ENCODE results near the gene ARMS2. TPM values are rescaled to one million over a fixed set of nuclear protein-coding genes. Genes with fewer than 3 reads are reported as not detected.

ARMS2 gene
- total RNA-seq, 1 donor from 2014 or later, result not detected

DNA sequence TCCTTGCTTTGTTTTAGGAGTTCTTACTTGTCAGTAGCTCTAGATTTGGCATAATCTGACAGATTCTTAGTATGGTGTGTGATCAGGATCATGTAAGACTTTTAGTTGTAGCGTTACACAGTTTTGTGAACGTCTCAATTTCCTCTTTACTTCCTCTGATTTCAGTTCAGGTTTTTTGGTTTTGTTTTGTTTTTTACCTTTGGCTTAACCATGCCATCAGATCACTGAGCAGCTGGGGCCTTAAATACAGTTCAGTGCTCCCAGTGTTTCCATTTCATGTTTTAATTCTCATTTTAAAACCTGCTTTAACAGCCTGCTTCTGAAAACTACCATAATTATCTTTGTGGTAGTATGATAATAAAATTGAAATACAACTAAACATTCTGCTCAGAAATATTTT is 27.2 kb upstream of the ARMS2 start:
- Mint-ChIP-seq H3K27ac (no peak overlapping the region), H3K4me1 (ENCODE audit: low read depth) (peaks cover 4% of the 10 kb centered on the region)

DNA sequence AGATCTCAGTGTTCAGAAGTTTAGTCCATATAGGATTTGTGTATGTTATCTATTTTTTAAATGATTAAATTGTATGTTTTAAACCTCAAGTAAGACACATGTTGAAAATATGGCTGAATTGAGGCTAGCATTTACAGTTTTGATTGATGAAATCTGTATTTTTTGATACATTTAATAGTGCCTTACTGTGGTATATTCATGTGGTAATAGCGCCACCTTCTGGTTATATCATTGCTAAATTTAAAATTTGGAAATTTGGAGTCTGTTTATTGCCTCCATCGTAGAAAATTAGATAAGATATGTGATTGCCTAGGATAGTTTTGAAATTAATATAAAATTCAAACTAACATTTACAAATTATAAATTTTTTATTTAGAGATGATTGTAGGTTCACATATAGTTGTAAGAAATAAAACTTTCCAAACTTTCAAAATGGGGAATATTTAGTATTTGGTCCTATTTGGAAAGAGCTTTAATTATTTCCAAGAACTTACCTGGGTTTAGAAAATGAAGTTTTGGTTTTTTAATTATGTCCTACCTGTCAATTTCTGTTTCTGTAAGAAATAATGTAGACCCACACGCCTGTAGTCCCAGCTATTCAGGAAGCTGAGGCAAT is 19.1 kb upstream of the ARMS2 start:
- intact Hi-C loops (cut with micrococcal nuclease), result loop anchor here (1.0 to 5.0 kb wide), 5 partner anchors 61 to 267 kb away; partner anchors contain the start of gene PLEKHA1
- Mint-ChIP-seq H3K27ac (no peak overlapping the region), H3K9me3 (no peaks in the 10 kb centered on the region), H3K4me3 (no peak overlapping the region), H3K27me3 (ENCODE audit: insufficient read depth) (no peaks in the 10 kb centered on the region), H3K4me1 (ENCODE audit: low read depth) (no peaks in the 10 kb centered on the region), H3K36me3 (ENCODE audit: low read depth) (no peaks in the 10 kb centered on the region)
- no peak for DNase-seq (ENCODE audit: low spot score)

More for the DNA sequence above, 27.2 kb upstream of the ARMS2 start:
- intact Hi-C loops (cut with micrococcal nuclease), result no loop called here
- Mint-ChIP-seq H3K27me3 (ENCODE audit: insufficient read depth) (no peaks in the 10 kb centered on the region), H3K9me3 (no peaks in the 10 kb centered on the region), H3K4me3 (no peak overlapping the region), H3K36me3 (ENCODE audit: low read depth) (no peaks in the 10 kb centered on the region)
- DNase-seq (ENCODE audit: low spot score), result no peak

DNA sequence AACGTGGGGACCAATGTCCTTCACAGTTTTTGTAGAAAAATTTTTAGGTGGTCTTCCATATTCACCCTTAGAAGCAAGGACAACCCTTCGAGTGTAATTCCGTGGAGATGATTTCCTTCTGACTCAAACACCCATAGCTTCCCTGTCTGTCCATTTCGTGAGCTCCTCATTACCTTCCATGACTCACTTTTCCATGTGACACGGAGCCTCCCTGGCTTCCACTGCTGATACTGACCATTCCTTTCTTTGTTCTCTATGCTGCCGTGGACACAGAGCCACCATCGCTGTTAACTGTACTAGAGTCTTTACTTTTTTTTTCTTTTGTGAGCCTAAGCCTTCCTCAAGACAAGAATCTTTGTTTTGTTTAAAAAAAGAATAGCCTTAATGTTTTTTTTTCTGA is 12.5 kb upstream of the ARMS2 start:
- H3K9me3 Mint-ChIP-seq, result no peaks in the 10 kb centered on the region
- DNase-seq (ENCODE audit: low spot score), result no peak
- peaks cover 6% of the 10 kb centered on the region for H3K27me3 Mint-ChIP-seq (ENCODE audit: insufficient read depth)
- H3K27ac Mint-ChIP-seq, result no peak overlapping the region
- intact Hi-C loops (cut with micrococcal nuclease), result no loop called here
- no peaks in the 10 kb centered on the region for H3K36me3 Mint-ChIP-seq (ENCODE audit: low read depth)
- no peaks in the 10 kb centered on the region for H3K4me1 Mint-ChIP-seq (ENCODE audit: low read depth)
- no peak overlapping the region for H3K4me3 Mint-ChIP-seq

DNA sequence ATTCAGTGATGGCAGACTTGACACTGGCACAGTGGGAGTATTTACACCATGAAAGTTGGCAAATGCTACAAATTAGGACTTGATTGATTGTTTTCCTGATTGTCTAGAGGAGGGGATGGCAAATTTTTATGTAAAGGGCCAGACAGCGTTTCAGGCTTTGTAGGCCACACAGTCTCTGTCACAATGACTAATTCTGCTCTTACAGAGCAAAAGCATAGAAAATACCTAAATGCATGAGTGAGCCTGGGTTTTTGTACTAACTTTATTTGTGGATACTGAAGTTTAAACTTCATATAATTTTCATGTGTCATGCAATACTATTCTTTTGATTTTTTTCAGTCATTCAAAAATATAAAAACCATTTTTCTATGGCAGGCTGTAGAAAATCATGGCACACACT is 9.0 kb upstream of the ARMS2 start:
- DNase-seq (ENCODE audit: low spot score), result no peak
- Mint-ChIP-seq H3K4me3 (no peak overlapping the region), H3K4me1 (ENCODE audit: low read depth) (no peaks in the 10 kb centered on the region), H3K27me3 (ENCODE audit: insufficient read depth) (peaks cover 9% of the 10 kb centered on the region), H3K27ac (no peak overlapping the region), H3K9me3 (no peaks in the 10 kb centered on the region), H3K36me3 (ENCODE audit: low read depth) (no peaks in the 10 kb centered on the region)
- intact Hi-C loops (cut with micrococcal nuclease), result no loop called here

- no peaks in the 10 kb centered on the region for H3K4me1 Mint-ChIP-seq (ENCODE audit: low read depth)
- H3K36me3 Mint-ChIP-seq (ENCODE audit: low read depth), result no peaks in the 10 kb centered on the region
- no peak for DNase-seq (ENCODE audit: low spot score)
- no peak overlapping the region for H3K27ac Mint-ChIP-seq
- intact Hi-C loops (cut with micrococcal nuclease), result no loop called here
- no peak overlapping the region for H3K4me3 Mint-ChIP-seq
- peaks cover 9% of the 10 kb centered on the region for H3K27me3 Mint-ChIP-seq (ENCODE audit: insufficient read depth)
- no peaks in the 10 kb centered on the region for H3K9me3 Mint-ChIP-seq
Measured at GRCh38 chr10:122445904-122446303, 8.5 kb upstream of the ARMS2 start.

DNA sequence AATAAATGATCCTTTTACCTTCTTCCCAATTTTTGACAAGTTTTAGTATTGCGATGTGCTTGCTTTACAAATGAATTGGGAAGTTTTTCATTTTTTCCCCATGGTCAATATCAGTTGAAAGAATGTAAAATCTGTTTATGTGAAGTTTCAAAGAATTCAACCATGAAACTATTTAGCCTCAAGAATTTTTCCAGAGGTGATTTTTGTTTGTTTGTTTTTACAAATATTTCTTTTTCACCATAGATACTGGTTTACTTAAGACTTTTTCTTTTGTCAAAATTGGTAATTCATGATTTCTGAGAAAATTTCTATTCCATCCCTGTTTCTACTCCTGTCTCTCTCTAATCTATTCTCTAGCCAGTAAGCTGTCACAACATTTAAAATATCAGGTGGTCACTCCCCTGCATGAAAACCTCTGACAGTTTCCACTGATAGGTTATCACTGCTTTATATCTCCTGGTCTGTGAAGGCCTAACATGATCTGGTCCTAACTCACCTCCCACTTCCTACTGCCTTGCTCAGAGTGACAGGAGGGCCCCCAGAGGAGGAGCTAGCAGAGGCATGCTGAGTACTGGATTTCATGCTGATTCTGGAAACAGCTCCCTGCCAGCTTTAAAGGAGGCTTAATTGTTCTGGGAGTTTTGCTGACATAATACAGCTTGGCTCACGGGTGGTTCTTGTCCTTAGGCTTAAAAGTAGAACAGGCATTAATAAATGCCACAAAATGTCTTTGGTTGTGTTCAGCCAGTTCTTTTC is 7.6 kb upstream of the ARMS2 start:
- H3K36me3 Mint-ChIP-seq (ENCODE audit: low read depth), result no peaks in the 10 kb centered on the region
- H3K4me1 Mint-ChIP-seq (ENCODE audit: low read depth), result no peaks in the 10 kb centered on the region
- no peaks in the 10 kb centered on the region for H3K9me3 Mint-ChIP-seq
- no peak for DNase-seq (ENCODE audit: low spot score)
- peaks cover 9% of the 10 kb centered on the region for H3K27me3 Mint-ChIP-seq (ENCODE audit: insufficient read depth)
- no peak overlapping the region for H3K27ac Mint-ChIP-seq
- intact Hi-C loops (cut with micrococcal nuclease), result no loop called here
- H3K4me3 Mint-ChIP-seq, result no peak overlapping the region

DNA sequence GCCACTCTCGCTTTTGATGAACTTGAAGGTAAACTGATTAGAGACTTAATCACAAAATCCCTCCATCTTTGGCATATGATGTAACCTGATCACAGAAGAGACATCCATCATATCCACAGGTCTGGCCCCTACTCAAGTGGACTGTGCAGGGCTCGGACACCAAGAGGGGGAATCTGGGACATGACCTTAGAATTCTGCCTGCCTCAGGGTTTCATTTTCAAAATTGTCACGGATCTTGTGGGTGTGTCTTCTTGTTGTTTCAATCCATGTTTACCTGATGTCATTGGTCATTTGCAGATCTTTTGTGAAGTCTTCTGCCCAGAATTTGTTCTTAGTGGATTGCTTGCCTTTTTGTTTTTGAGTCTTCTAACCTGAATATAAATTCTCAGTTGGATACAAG is 5.9 kb upstream of the ARMS2 start:
- intact Hi-C loops (cut with micrococcal nuclease), result no loop called here
- Mint-ChIP-seq H3K27me3 (ENCODE audit: insufficient read depth) (peaks cover 9% of the 10 kb centered on the region), H3K4me3 (no peak overlapping the region), H3K9me3 (no peaks in the 10 kb centered on the region), H3K27ac (no peak overlapping the region), H3K4me1 (ENCODE audit: low read depth) (no peaks in the 10 kb centered on the region), H3K36me3 (ENCODE audit: low read depth) (no peaks in the 10 kb centered on the region)
- no peak for DNase-seq (ENCODE audit: low spot score)

- no peak for DNase-seq (ENCODE audit: low spot score)
- no peaks in the 10 kb centered on the region for H3K9me3 Mint-ChIP-seq
- H3K36me3 Mint-ChIP-seq (ENCODE audit: low read depth), result no peaks in the 10 kb centered on the region
- H3K4me3 Mint-ChIP-seq, result no peak overlapping the region
- no peaks in the 10 kb centered on the region for H3K4me1 Mint-ChIP-seq (ENCODE audit: low read depth)
- intact Hi-C loops (cut with micrococcal nuclease), result no loop called here
- H3K27ac Mint-ChIP-seq, result no peak overlapping the region
- peaks cover 9% of the 10 kb centered on the region for H3K27me3 Mint-ChIP-seq (ENCODE audit: insufficient read depth)
Measured at GRCh38 chr10:122449153-122449552, 5.3 kb upstream of the ARMS2 start.

GRCh38 chr10:122450353-122450990 is 4.0 kb upstream of the ARMS2 start:
- Mint-ChIP-seq H3K9me3 (no peaks in the 10 kb centered on the region), H3K27ac (no peak overlapping the region), H3K4me3 (no peak overlapping the region), H3K36me3 (ENCODE audit: low read depth) (no peaks in the 10 kb centered on the region), H3K27me3 (ENCODE audit: insufficient read depth) (peaks cover 8% of the 10 kb centered on the region), H3K4me1 (ENCODE audit: low read depth) (no peaks in the 10 kb centered on the region)
- no peak for DNase-seq (ENCODE audit: low spot score)
- intact Hi-C loops (cut with micrococcal nuclease), result no loop called here

DNA sequence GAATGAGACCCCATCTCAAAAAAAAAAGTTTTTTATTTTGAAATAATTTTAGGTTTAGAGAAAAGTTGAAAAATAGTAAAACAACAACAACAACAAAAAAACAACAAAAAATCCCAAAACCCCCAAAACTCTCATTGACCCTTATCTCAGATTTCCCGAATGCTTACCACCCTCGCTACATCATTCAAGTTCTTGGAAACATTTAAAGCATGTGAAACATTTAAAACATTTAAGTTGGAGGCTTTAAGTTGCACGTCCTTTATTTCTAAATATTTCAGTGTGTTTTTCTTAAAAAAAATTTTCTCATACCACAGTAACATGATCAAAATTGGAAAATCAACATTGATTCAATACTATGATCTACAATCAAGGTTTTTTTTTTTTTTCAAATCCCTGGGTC is 382 bp upstream of the ARMS2 start:
- DNase-seq (ENCODE audit: low spot score), result no peak
- peaks cover 29% of the 10 kb centered on the region for H3K27me3 Mint-ChIP-seq (ENCODE audit: insufficient read depth)
- H3K9me3 Mint-ChIP-seq, result no peaks in the 10 kb centered on the region
- H3K4me3 Mint-ChIP-seq, result no peak overlapping the region
- no peaks in the 10 kb centered on the region for H3K4me1 Mint-ChIP-seq (ENCODE audit: low read depth)
- intact Hi-C loops (cut with micrococcal nuclease), result no loop called here
- no peak overlapping the region for H3K27ac Mint-ChIP-seq
- H3K36me3 Mint-ChIP-seq (ENCODE audit: low read depth), result no peaks in the 10 kb centered on the region

GRCh38 chr10:122455376-122456079 is 1.1 kb downstream of the ARMS2 start:
- Mint-ChIP-seq H3K27ac (no peak overlapping the region), H3K4me3 (no peak overlapping the region), H3K4me1 (ENCODE audit: low read depth) (no peaks in the 10 kb centered on the region), H3K9me3 (no peaks in the 10 kb centered on the region), H3K27me3 (ENCODE audit: insufficient read depth) (peaks cover 41% of the 10 kb centered on the region), H3K36me3 (ENCODE audit: low read depth) (no peaks in the 10 kb centered on the region)
- DNase-seq (ENCODE audit: low spot score), result no peak
- intact Hi-C loops (cut with micrococcal nuclease), result no loop called here

DNA sequence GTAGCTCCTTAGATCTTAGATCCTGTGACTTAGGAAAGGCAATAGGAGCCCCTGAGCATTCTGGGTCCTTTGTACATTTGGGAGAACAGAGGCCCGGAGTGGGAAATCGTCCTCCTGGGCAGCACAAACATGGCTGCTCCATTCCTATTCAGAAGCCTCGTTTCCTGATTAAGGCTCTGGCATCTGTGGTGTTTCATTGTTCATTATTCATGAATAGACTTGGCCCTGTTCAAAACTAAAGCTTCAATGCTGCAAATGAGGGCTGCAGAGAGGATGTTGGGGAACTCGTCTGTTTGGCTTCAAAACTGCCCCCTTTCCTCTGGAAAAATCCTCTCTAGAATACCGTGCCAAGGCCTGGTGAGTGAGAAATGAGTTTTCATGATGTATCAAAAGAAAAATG is 3.5 kb downstream of the ARMS2 start:
- Mint-ChIP-seq H3K36me3 (ENCODE audit: low read depth) (no peaks in the 10 kb centered on the region), H3K9me3 (no peaks in the 10 kb centered on the region), H3K27me3 (ENCODE audit: insufficient read depth) (peaks cover 53% of the 10 kb centered on the region), H3K4me1 (ENCODE audit: low read depth) (peaks cover 5% of the 10 kb centered on the region), H3K4me3 (no peak overlapping the region), H3K27ac (no peak overlapping the region)
- no peak for DNase-seq (ENCODE audit: low spot score)
- intact Hi-C loops (cut with micrococcal nuclease), result no loop called here

DNA sequence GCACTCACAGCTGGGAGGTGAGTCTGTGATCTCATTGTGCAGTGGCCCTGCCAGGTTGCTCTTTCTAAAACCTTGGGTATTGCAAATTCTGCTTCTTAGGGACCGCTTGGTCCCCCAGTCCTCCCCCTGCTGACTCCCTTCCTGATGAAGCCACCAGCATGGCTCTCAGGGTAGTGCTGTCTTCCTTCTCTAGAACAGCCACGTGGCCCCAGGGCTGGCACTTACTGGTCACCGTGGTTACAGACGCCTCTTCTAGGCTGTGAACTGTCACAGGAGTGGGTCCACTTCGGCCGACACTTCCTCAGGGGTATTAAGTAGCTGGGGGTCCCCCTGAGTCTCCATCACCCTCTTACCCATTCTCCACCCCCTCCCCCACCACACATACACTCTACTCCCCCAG is 4.2 kb downstream of the ARMS2 start:
- intact Hi-C loops (cut with micrococcal nuclease), result no loop called here
- peaks cover 5% of the 10 kb centered on the region for H3K4me1 Mint-ChIP-seq (ENCODE audit: low read depth)
- no peak overlapping the region for H3K27ac Mint-ChIP-seq
- H3K36me3 Mint-ChIP-seq (ENCODE audit: low read depth), result no peaks in the 10 kb centered on the region
- peaks cover 61% of the 10 kb centered on the region for H3K27me3 Mint-ChIP-seq (ENCODE audit: insufficient read depth)
- H3K4me3 Mint-ChIP-seq, result no peak overlapping the region
- no peaks in the 10 kb centered on the region for H3K9me3 Mint-ChIP-seq
- no peak for DNase-seq (ENCODE audit: low spot score)

All from activated T-helper 1 cell treated with anti-CD3 and anti-CD28 coated beads, Interleukin-12 subunit alpha, Interleukin-12 subunit beta, Interleukin-2, Interleukin-4 antibody, amounts not matched to agents 30 ng/mL and 10 ng/mL and 1 ng/mL, durations not matched to agents 14 hours and 24 hours and 36 hours (primary cell).